ENCODE results near the gene RGS9. TPM values are rescaled to one million over a fixed set of nuclear protein-coding genes. Genes with fewer than 3 reads are reported as not detected.

RGS9 gene
- total RNA-seq, 1 experiment from 2014 or later = 6.3 TPM

GRCh38 chr17:65156185-65156834 lies 19.1 kb downstream of the RGS9 start:
- ChIA-PET POLR2A (no interaction called here), CTCF (interaction anchor here (0.5 kb wide), 1 partner anchor 82 kb away, joined by 3 read pairs; no protein-coding TSS in a partner anchor)
- intact Hi-C loops (cut with micrococcal nuclease; ENCODE audit: unreplicated experiment) = no loop called here
- no peaks in the 10 kb centered on the region for H3K36me3 ChIP-seq (ENCODE audit: control insufficient read depth, insufficient read depth, low read length)
- H3K27me3 Mint-ChIP-seq (ENCODE audit: insufficient read depth, unreplicated experiment) = peaks cover 15% of the 10 kb centered on the region
- no peak for DNase-seq
- no peaks in the 10 kb centered on the region for H3K9me3 ChIP-seq
- H3K27me3 ChIP-seq (replicated peaks; ENCODE audit: control insufficient read depth, insufficient read depth, low read length) = no peaks in the 10 kb centered on the region
- no peak for TF ChIP-seq CTCF (IDR thresholded peaks at IDR 0.05; ENCODE audit: insufficient read depth in 1 of 2, low read depth in 1 of 2, low read length in 1 of 2, severe bottlenecking in 1 of 2, unreplicated experiment in 1 of 2)
- no peak overlapping the region for H3K4me3 Mint-ChIP-seq (ENCODE audit: unreplicated experiment)
- no peak overlapping the region for H3K27ac Mint-ChIP-seq (ENCODE audit: unreplicated experiment)
- no peaks in the 10 kb centered on the region for H3K4me1 ChIP-seq
- no peaks in the 10 kb centered on the region for H3K9me3 Mint-ChIP-seq (ENCODE audit: unreplicated experiment)
- no peaks in the 10 kb centered on the region for H3K4me1 Mint-ChIP-seq (ENCODE audit: low read depth, unreplicated experiment)
- no TSS peak for BruUV-seq (replicated peaks)
- no peak overlapping the region for H3K4me3 ChIP-seq (ENCODE audit: low read depth, low read length)
- no peaks in the 10 kb centered on the region for H3K36me3 Mint-ChIP-seq (ENCODE audit: insufficient read depth, unreplicated experiment)

GRCh38 chr17:65156835-65157565 lies 19.8 kb downstream of the RGS9 start:
- no TSS peak for BruUV-seq (replicated peaks)
- POLR2A ChIA-PET = no interaction called here
- TF ChIP-seq CTCF (IDR thresholded peaks at IDR 0.05; ENCODE audit: insufficient read depth in 1 of 2, low read depth in 1 of 2, low read length in 1 of 2, severe bottlenecking in 1 of 2, unreplicated experiment in 1 of 2) = no peak

GRCh38 chr17:65158041-65158440 lies 20.9 kb downstream of the RGS9 start:
- no TSS peak for BruUV-seq (replicated peaks)
- no peak for TF ChIP-seq CTCF (IDR thresholded peaks at IDR 0.05; ENCODE audit: insufficient read depth in 1 of 2, low read depth in 1 of 2, low read length in 1 of 2, severe bottlenecking in 1 of 2, unreplicated experiment in 1 of 2)
- Mint-ChIP-seq H3K4me1 (ENCODE audit: low read depth, unreplicated experiment) (no peaks in the 10 kb centered on the region), H3K9me3 (ENCODE audit: unreplicated experiment) (no peaks in the 10 kb centered on the region), H3K4me3 (ENCODE audit: unreplicated experiment) (no peak overlapping the region), H3K36me3 (ENCODE audit: insufficient read depth, unreplicated experiment) (no peaks in the 10 kb centered on the region), H3K27me3 (ENCODE audit: insufficient read depth, unreplicated experiment) (peaks cover 7% of the 10 kb centered on the region), H3K27ac (ENCODE audit: unreplicated experiment) (no peak overlapping the region)
- no peaks in the 10 kb centered on the region for H3K9me3 ChIP-seq
- POLR2A ChIA-PET = no interaction called here
- no peaks in the 10 kb centered on the region for H3K4me1 ChIP-seq
- DNase-seq = no peak
- intact Hi-C loops (cut with micrococcal nuclease; ENCODE audit: unreplicated experiment) = no loop called here
- no peaks in the 10 kb centered on the region for H3K36me3 ChIP-seq (ENCODE audit: control insufficient read depth, insufficient read depth, low read length)
- no peaks in the 10 kb centered on the region for H3K27me3 ChIP-seq (replicated peaks; ENCODE audit: control insufficient read depth, insufficient read depth, low read length)
- CTCF ChIA-PET = no interaction called here
- H3K4me3 ChIP-seq (ENCODE audit: low read depth, low read length) = no peak overlapping the region

More at GRCh38 chr17:65156835-65157565, 19.8 kb downstream of the RGS9 start:
- CTCF ChIA-PET = interaction anchor here (0.6 kb wide), 1 partner anchor 490 kb away, joined by 3 read pairs; no protein-coding TSS in a partner anchor
- Histone ChIP-seq H3K4me3 (ENCODE audit: low read depth, low read length) (no peak overlapping the region), H3K4me1 (no peaks in the 10 kb centered on the region), H3K36me3 (ENCODE audit: control insufficient read depth, insufficient read depth, low read length) (no peaks in the 10 kb centered on the region), H3K27me3 (replicated peaks; ENCODE audit: control insufficient read depth, insufficient read depth, low read length) (no peaks in the 10 kb centered on the region), H3K9me3 (no peaks in the 10 kb centered on the region)
- DNase-seq = no peak
- H3K9me3 Mint-ChIP-seq (ENCODE audit: unreplicated experiment) = no peaks in the 10 kb centered on the region
- no peak overlapping the region for H3K4me3 Mint-ChIP-seq (ENCODE audit: unreplicated experiment)
- H3K4me1 Mint-ChIP-seq (ENCODE audit: low read depth, unreplicated experiment) = no peaks in the 10 kb centered on the region
- no peak overlapping the region for H3K27ac Mint-ChIP-seq (ENCODE audit: unreplicated experiment)
- H3K36me3 Mint-ChIP-seq (ENCODE audit: insufficient read depth, unreplicated experiment) = no peaks in the 10 kb centered on the region
- intact Hi-C loops (cut with micrococcal nuclease; ENCODE audit: unreplicated experiment) = no loop called here
- H3K27me3 Mint-ChIP-seq (ENCODE audit: insufficient read depth, unreplicated experiment) = peaks cover 11% of the 10 kb centered on the region

Measured in Caco-2 (cell line).